Gastrocnemius medialis (tissue), 4 donors: Measurements from ENCODE around the gene ZNF608. TPM values are rescaled to one million over a fixed set of nuclear protein-coding genes. Genes with fewer than 3 reads are reported as not detected.

Source experiments
- ATAC-seq, 2 donors: fragments of 150-250 bp; one replicate each; pipeline ENCODE4 v1.9.1; 2016
- DNase-seq, 2 donors: peaks; one replicate each; pipeline ENCODE4 v3.0.0-alpha.2; 2019
- H3K27ac ChIP-seq, 4 donors: fragments of 200-600 bp; sonication (generic); 1 replicate in 1 of 4; 2 replicates in 3 of 4; pipeline ENCODE4 v1.5.1; 2016 to 2018; ENCODE audit warnings: mild to moderate bottlenecking in 2 of 4, moderate library complexity in 1 of 4
- H3K27me3 ChIP-seq, 3 donors: fragments of 200-600 bp; sonication (generic) in 2 of 3; 1 replicate in 1 of 3; 2 replicates in 2 of 3; pipeline versions ENCODE4 v1.5.1 to v1.6.0; 2016 to 2019; ENCODE audit warnings: mild to moderate bottlenecking in 1 of 3, moderate library complexity in 1 of 3
- H3K36me3 ChIP-seq, 2 donors: fragments of 200-600 bp; sonication (generic) in 1 of 2; one replicate each; pipeline ENCODE4 v1.5.1; 2017 to 2018
- H3K4me1 ChIP-seq, 2 donors: fragments of 200-600 bp; sonication (generic) in 1 of 2; one replicate each; pipeline ENCODE4 v1.5.1; 2016 to 2017; ENCODE audit warnings: mild to moderate bottlenecking in 2 of 2
- H3K4me3 ChIP-seq, 4 donors: fragments of 200-600 bp; sonication (generic) in 3 of 4; 1 replicate in 1 of 4; 2 replicates in 3 of 4; pipeline ENCODE4 v1.5.1; 2016 to 2019; ENCODE audit warnings: mild to moderate bottlenecking in 2 of 4
- H3K9me3 ChIP-seq, 3 donors: fragments of 200-600 bp; sonication (generic) in 2 of 3; 1 replicate in 1 of 3; 2 replicates in 2 of 3; pipeline ENCODE4 v1.5.1; 2016 to 2019
- POLR2A ChIP-seq, 2 donors: fragments of 450-650 bp; IDR thresholded peaks; one replicate each; pipeline ENCODE4 v1.6.1; 2017; ENCODE audit warnings: antibody characterized with exemption in 2 of 2, mild to moderate bottlenecking in 2 of 2, moderate library complexity in 2 of 2
- in situ Hi-C, 4 donors: fragments of 200-750 bp; cut with MboI; loops; one replicate each; pipeline versions ENCODE4 v1.15.0 to v1.8.0; 2017; ENCODE audit warnings: low sequenced_read_pairs in 4 of 4
- intact Hi-C: fragments of 100-400 bp; cut with DNase I; formaldehyde crosslinking; loops from one replicate; pipeline ENCODE4 v1.15.1; 2023; ENCODE audit warnings: low total_unique reads
- total RNA-seq, 4 donors: library from RNA; depleted of rRNA; stranded (reverse); fragments of >200 nt; gene quantifications; one replicate each; pipeline versions ENCODE4 v1.1.0 to v1.2.3, GENCODE V29; 2016
- TF ChIP-seq, protein P1 (sequence below), 5 experiments: fragments of 450-650 bp in 3 of 5; fragments of 200-600 bp in 2 of 5; sonication (generic) in 2 of 5; IDR thresholded peaks in 4 of 5; conservative IDR thresholded peaks in 1 of 5; 1 replicate in 4 of 5; 2 replicates in 1 of 5; pipeline ENCODE4 v1.5.1; 2016 to 2019; ENCODE audit warnings: antibody characterized with exemption in 5 of 5, mild to moderate bottlenecking in 3 of 5, moderate library complexity in 3 of 5

The ZNF608 gene
- total RNA-seq, 4 donors from 2014 or later, result 7.3 to 27.4 (median 17.5) TPM

DNA sequence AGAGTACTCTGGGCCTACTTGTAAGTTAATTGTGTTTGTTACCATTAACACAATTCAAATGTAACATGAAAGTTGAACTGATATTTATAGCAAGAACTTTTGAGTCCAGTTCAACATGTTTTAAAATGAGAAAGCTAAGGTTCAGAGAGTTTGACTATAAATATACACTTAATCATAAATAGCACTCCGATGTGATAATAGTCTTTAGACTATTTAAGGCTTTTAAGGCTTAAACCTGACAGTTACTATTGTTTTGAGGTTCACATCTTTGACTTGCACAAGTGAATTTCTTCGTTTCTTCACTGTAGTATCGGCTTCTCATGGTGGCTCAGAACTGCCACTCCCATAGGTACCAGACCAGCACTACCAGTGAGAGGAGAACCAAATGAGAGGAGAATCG lies 42.4 kb downstream of the ZNF608 start:
- DNase-seq, result no peak
- H3K9me3 ChIP-seq, result no peaks in the 10 kb centered on the region
- intact Hi-C loops, result no loop called here
- no peak for ATAC-seq
- peaks cover 64 to 75% of the 10 kb centered on the region in 2 donors for H3K4me1 ChIP-seq
- in situ Hi-C loops, result no loop called here
- no peaks in the 10 kb centered on the region for H3K27me3 ChIP-seq
- TF ChIP-seq, protein P1, sequence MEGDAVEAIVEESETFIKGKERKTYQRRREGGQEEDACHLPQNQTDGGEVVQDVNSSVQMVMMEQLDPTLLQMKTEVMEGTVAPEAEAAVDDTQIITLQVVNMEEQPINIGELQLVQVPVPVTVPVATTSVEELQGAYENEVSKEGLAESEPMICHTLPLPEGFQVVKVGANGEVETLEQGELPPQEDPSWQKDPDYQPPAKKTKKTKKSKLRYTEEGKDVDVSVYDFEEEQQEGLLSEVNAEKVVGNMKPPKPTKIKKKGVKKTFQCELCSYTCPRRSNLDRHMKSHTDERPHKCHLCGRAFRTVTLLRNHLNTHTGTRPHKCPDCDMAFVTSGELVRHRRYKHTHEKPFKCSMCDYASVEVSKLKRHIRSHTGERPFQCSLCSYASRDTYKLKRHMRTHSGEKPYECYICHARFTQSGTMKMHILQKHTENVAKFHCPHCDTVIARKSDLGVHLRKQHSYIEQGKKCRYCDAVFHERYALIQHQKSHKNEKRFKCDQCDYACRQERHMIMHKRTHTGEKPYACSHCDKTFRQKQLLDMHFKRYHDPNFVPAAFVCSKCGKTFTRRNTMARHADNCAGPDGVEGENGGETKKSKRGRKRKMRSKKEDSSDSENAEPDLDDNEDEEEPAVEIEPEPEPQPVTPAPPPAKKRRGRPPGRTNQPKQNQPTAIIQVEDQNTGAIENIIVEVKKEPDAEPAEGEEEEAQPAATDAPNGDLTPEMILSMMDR (IDR thresholded peaks at IDR 0.05 in 4 of 5, conservative IDR thresholded peaks at IDR 0.05 in 1 of 5), result no peak
- no peak for TF ChIP-seq POLR2A (IDR thresholded peaks at IDR 0.05)
- no peak overlapping the region for H3K4me3 ChIP-seq
- no peaks in the 10 kb centered on the region for H3K36me3 ChIP-seq
- H3K27ac ChIP-seq, result no peak overlapping the region

DNA sequence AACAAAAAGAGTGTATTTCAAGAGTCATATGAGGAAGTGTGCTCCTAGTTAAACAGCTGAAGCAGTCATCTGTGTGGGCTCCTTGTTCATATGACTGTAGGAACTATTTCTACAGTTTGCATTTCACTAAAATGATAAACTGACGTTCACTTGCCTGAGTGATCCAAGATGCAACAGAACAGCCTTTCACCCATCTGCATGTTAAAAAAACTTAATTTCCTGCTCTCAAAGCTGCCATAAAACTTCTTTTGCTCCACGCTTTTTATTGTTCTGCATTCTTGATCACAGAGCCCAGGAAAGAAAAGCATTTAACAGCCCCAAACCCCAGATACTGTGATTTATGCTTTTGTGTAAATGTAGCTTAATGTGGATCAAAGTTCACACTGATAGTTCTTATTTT lies 43.9 kb downstream of the ZNF608 start:
- H3K27ac ChIP-seq, result no peak overlapping the region
- intact Hi-C loops, result no loop called here
- in situ Hi-C loops, result no loop called here

GRCh38 chr5:124701873-124702425 lies 44.5 kb downstream of the ZNF608 start:
- intact Hi-C loops, result no loop called here
- Histone ChIP-seq H3K36me3 (no peaks in the 10 kb centered on the region), H3K27me3 (no peaks in the 10 kb centered on the region), H3K9me3 (no peaks in the 10 kb centered on the region), H3K27ac (no peak overlapping the region), H3K4me3 (no peak overlapping the region), H3K4me1 (peaks cover 69 to 78% of the 10 kb centered on the region in 2 donors)
- in situ Hi-C loops, result no loop called here
- TF ChIP-seq POLR2A (IDR thresholded peaks at IDR 0.05), result no peak
- TF ChIP-seq, protein P1 (IDR thresholded peaks at IDR 0.05 in 4 of 5, conservative IDR thresholded peaks at IDR 0.05 in 1 of 5), result no peak
- DNase-seq (no peak), ATAC-seq (no peak)

More for the DNA sequence above, 43.9 kb downstream of the ZNF608 start:
- TF ChIP-seq, protein P1 (IDR thresholded peaks at IDR 0.05 in 4 of 5, conservative IDR thresholded peaks at IDR 0.05 in 1 of 5), result no peak
- TF ChIP-seq POLR2A (IDR thresholded peaks at IDR 0.05), result no peak
- Histone ChIP-seq H3K9me3 (no peaks in the 10 kb centered on the region), H3K4me1 (peaks cover 69 to 78% of the 10 kb centered on the region in 2 donors), H3K27me3 (no peaks in the 10 kb centered on the region), H3K36me3 (no peaks in the 10 kb centered on the region), H3K4me3 (no peak overlapping the region)
- no peak for ATAC-seq
- DNase-seq, result no peak

DNA sequence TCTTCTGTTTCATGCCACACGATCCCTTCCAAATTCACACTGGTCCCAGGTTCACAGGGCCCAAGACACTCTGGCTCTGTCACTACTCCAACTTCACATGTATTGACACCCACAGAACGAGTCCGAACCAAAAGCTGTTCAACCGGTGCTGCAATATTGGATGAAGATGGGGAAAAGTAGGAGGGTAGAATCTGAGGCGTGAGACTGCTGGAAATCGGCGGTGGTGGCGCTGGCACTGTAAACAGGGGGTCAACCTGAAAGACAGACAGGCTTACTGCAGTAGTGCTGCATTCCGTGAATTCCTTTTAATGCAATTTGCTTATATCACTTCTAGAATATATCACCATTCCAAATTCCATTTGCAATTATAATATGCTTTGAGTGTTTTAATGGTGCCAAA lies 45.4 kb downstream of the ZNF608 start:
- TF ChIP-seq, protein P1 (IDR thresholded peaks at IDR 0.05 in 4 of 5, conservative IDR thresholded peaks at IDR 0.05 in 1 of 5), result no peak
- no peak for TF ChIP-seq POLR2A (IDR thresholded peaks at IDR 0.05)
- H3K9me3 ChIP-seq, result no peaks in the 10 kb centered on the region
- H3K27ac ChIP-seq, result peak overlapping the region in 1 of 4 donors; percentile 46
- H3K36me3 ChIP-seq, result no peaks in the 10 kb centered on the region
- intact Hi-C loops, result no loop called here
- in situ Hi-C loops, result no loop called here
- peaks cover 60 to 75% of the 10 kb centered on the region in 2 donors for H3K4me1 ChIP-seq
- H3K27me3 ChIP-seq, result no peaks in the 10 kb centered on the region
- H3K4me3 ChIP-seq, result no peak overlapping the region
- no peak for DNase-seq
- ATAC-seq, result no peak

GRCh38 chr5:124700333-124700732 lies 46.1 kb downstream of the ZNF608 start:
- peak overlapping the region in 3 of 4 donors; percentile 0 to 46 (median 5) for H3K27ac ChIP-seq
- TF ChIP-seq POLR2A (IDR thresholded peaks at IDR 0.05), result no peak
- TF ChIP-seq, protein P1 (IDR thresholded peaks at IDR 0.05 in 4 of 5, conservative IDR thresholded peaks at IDR 0.05 in 1 of 5), result no peak
- no peaks in the 10 kb centered on the region for H3K36me3 ChIP-seq
- intact Hi-C loops (no loop called here), in situ Hi-C loops (no loop called here)
- peaks cover 54 to 71% of the 10 kb centered on the region in 2 donors for H3K4me1 ChIP-seq
- DNase-seq (no peak), ATAC-seq (peak; percentile 25 to 67)
- H3K4me3 ChIP-seq, result no peak overlapping the region
- H3K27me3 ChIP-seq, result no peaks in the 10 kb centered on the region
- H3K9me3 ChIP-seq, result no peaks in the 10 kb centered on the region
